Measurements from ENCODE around the gene ALPK1.

GRCh38 chr4:112276113-112276512 lies 21.1 kb upstream of the ALPK1 start:
- no peak for TF ChIP-seq POLR2A (IDR thresholded peaks at IDR 0.05; ENCODE audit: low read length)
- no peak for TF ChIP-seq GATA1 (IDR thresholded peaks at IDR 0.05; ENCODE audit: low read depth, low read length)
